H1 (cell line): ENCODE results near the gene MRPS5. TPM values are rescaled to one million over a fixed set of nuclear protein-coding genes. Genes with fewer than 3 reads are reported as not detected.

Experiments used
- CTCF ChIA-PET: fragments of 300-600 bp; sonication (Branson Sonifier 250); formaldehyde crosslinking; loops from one replicate; lab custom pipeline; 2021; ENCODE audit not compliant: partially characterized antibody; lab: Charles Lee
- POLR2A ChIA-PET: fragments of 300-600 bp; sonication (Branson Sonifier 250); formaldehyde crosslinking; loops from one replicate; lab custom pipeline; 2021; ENCODE audit warnings: inconsistent platforms; ENCODE audit not compliant: partially characterized antibody; lab: Charles Lee
- DNase-seq, 2 experiments: peaks; one replicate each; pipeline versions ENCODE4 v3.0.0 to v3.0.0-alpha.2; 2010 to 2022; ENCODE audit warnings: low spot score in 2 of 2, low read depth in 1 of 2, mixed read lengths in 1 of 2
- FAIRE-seq: peaks from 2 replicates; lab custom pipeline; 2011; peaks lifted over from hg19 to GRCh38; lab: Jason Lieb, UNC
- H2AFZ ChIP-seq: 2 replicates; pipeline ENCODE4 v1.8.1; 2012; ENCODE audit warnings: low read length, inconsistent platforms
- H2AK5ac ChIP-seq: 2 replicates; pipeline ENCODE4 v1.6.1; 2013; ENCODE audit warnings: low read depth, low read length
- H2BK120ac ChIP-seq: replicated peaks from 2 replicates; pipeline ENCODE3; 2013; ENCODE audit warnings: low read depth, low read length, inconsistent platforms
- H2BK12ac ChIP-seq: 2 replicates; pipeline ENCODE4 v1.6.1; 2013; ENCODE audit warnings: low read depth, low read length
- H2BK15ac ChIP-seq: 2 replicates; pipeline ENCODE4 v1.6.1; 2013; ENCODE audit warnings: low read length
- H2BK20ac ChIP-seq: 2 replicates; pipeline ENCODE4 v1.6.1; 2013; ENCODE audit warnings: low read length
- H2BK5ac ChIP-seq: 2 replicates; pipeline ENCODE4 v1.6.1; 2013; ENCODE audit warnings: low read depth, low read length
- H3K14ac ChIP-seq: 2 replicates; pipeline ENCODE4 v1.6.1; 2013; ENCODE audit warnings: inconsistent platforms; ENCODE audit not compliant: insufficient read length
- H3K18ac ChIP-seq: 2 replicates; pipeline ENCODE4 v1.6.1; 2013; ENCODE audit warnings: low read length; ENCODE audit errors: extremely low read depth
- H3K23ac ChIP-seq: 2 replicates; pipeline ENCODE4 v1.6.1; 2013; ENCODE audit warnings: inconsistent platforms; ENCODE audit not compliant: insufficient read length
- H3K23me2 ChIP-seq: 2 replicates; pipeline ENCODE4 v1.6.1; 2013; ENCODE audit warnings: low read depth, low read length
- H3K27ac ChIP-seq: 2 replicates; pipeline ENCODE4 v1.6.1; 2011; ENCODE audit warnings: low read depth, low read length, inconsistent platforms
- H3K27me3 ChIP-seq, 4 experiments: replicated peaks in 1 of 4; 1 replicate in 1 of 4; 2 replicates in 3 of 4; pipeline versions ENCODE4 v1.6.1 to v1.8.1; 2011 to 2013; ENCODE audit warnings: low read length in 3 of 4, mild to moderate bottlenecking in 3 of 4, inconsistent platforms in 2 of 4, mixed read lengths in 2 of 4, moderate library complexity in 1 of 4; ENCODE audit not compliant: control insufficient read depth in 3 of 4, insufficient read depth in 3 of 4; ENCODE audit errors: extremely low read depth in 1 of 4
- H3K36me3 ChIP-seq, 4 experiments: 2 replicates each; pipeline versions ENCODE4 v1.6.1 to v1.8.1; 2011 to 2013; ENCODE audit warnings: mild to moderate bottlenecking in 4 of 4, low read length in 3 of 4, moderate library complexity in 2 of 4, control low read depth in 1 of 4, inconsistent platforms in 1 of 4; ENCODE audit not compliant: insufficient read depth in 4 of 4, control insufficient read depth in 2 of 4
- H3K4ac ChIP-seq: replicated peaks from 2 replicates; pipeline ENCODE3; 2013; ENCODE audit warnings: low read length, low read depth, mixed read lengths, inconsistent platforms; ENCODE audit not compliant: insufficient read length
- H3K4me1 ChIP-seq, 4 experiments: replicated peaks in 1 of 4; 1 replicate in 1 of 4; 2 replicates in 3 of 4; pipeline versions ENCODE4 v1.6.1 to v1.8.1; 2011 to 2013; ENCODE audit warnings: low read length in 3 of 4, inconsistent platforms in 2 of 4, mixed read lengths in 1 of 4; ENCODE audit not compliant: insufficient read depth in 4 of 4, control insufficient read depth in 3 of 4
- H3K4me2 ChIP-seq, 2 experiments: 2 replicates each; pipeline versions ENCODE4 v1.6.1 to v1.8.1; 2011 to 2013; ENCODE audit warnings: low read depth in 2 of 2, low read length in 2 of 2, control low read depth in 1 of 2, inconsistent platforms in 1 of 2, mild to moderate bottlenecking in 1 of 2; ENCODE audit not compliant: insufficient read depth in 1 of 2
- H3K4me3 ChIP-seq, 4 experiments: fragments of 200-600, 300-600 bp in 1 of 4; sonication (generic), shearing (Covaris generic), sonication (Bioruptor Twin) in 1 of 4; 2 replicates each; pipeline versions ENCODE4 v1.5.1 to v1.8.1; 2011 to 2016; ENCODE audit warnings: low read length in 4 of 4, low read depth in 3 of 4, control low read depth in 2 of 4, inconsistent platforms in 2 of 4, mild to moderate bottlenecking in 2 of 4, mixed read lengths in 1 of 4, moderate library complexity in 1 of 4; ENCODE audit not compliant: insufficient read depth in 2 of 4; ENCODE audit errors: extremely low read depth in 1 of 4
- H3K56ac ChIP-seq: replicated peaks from 2 replicates; pipeline ENCODE3; 2013; ENCODE audit warnings: low read depth, mild to moderate bottlenecking, mixed read lengths, low read length, inconsistent platforms; ENCODE audit not compliant: insufficient read length
- H3K79me1 ChIP-seq: 2 replicates; pipeline ENCODE4 v1.6.1; 2013; ENCODE audit warnings: low read depth, low read length, control low read depth
- H3K79me2 ChIP-seq, 2 experiments: 2 replicates each; pipeline versions ENCODE4 v1.6.1 to v1.8.1; 2012 to 2013; ENCODE audit warnings: low read length in 2 of 2, mild to moderate bottlenecking in 2 of 2, inconsistent platforms in 1 of 2; ENCODE audit not compliant: insufficient read depth in 2 of 2, control insufficient read depth in 1 of 2
- H3K9ac ChIP-seq, 4 experiments: replicated peaks in 1 of 4; 1 replicate in 1 of 4; 2 replicates in 3 of 4; pipeline versions ENCODE4 v1.6.1 to v1.8.1; 2011 to 2013; ENCODE audit warnings: low read depth in 3 of 4, low read length in 3 of 4, control low read depth in 2 of 4, mild to moderate bottlenecking in 2 of 4, moderate library complexity in 2 of 4, inconsistent platforms in 1 of 4; ENCODE audit errors: extremely low read depth in 1 of 4
- H3K9me3 ChIP-seq, 2 experiments: 2 replicates each; pipeline versions ENCODE4 v1.6.1 to v1.8.1; 2012 to 2013; ENCODE audit warnings: mild to moderate bottlenecking in 2 of 2, moderate library complexity in 2 of 2, control low read depth in 1 of 2, inconsistent platforms in 1 of 2, low read depth in 1 of 2, low read length in 1 of 2, mixed read lengths in 1 of 2; ENCODE audit not compliant: insufficient read depth in 2 of 2
- H4K20me1 ChIP-seq, 2 experiments: replicated peaks in 1 of 2; 2 replicates each; pipeline versions ENCODE3 to v1.8.1; 2011 to 2013; ENCODE audit warnings: inconsistent platforms in 2 of 2, low read length in 2 of 2, mild to moderate bottlenecking in 1 of 2; ENCODE audit not compliant: insufficient read depth in 2 of 2, control insufficient read depth in 1 of 2
- H4K5ac ChIP-seq: 2 replicates; pipeline ENCODE4 v1.6.1; 2013; ENCODE audit warnings: low read length, low read depth, mixed read lengths, inconsistent platforms; ENCODE audit not compliant: insufficient read length
- H4K8ac ChIP-seq: 2 replicates; pipeline ENCODE4 v1.8.0; 2013; ENCODE audit warnings: mild to moderate bottlenecking, moderate library complexity, low read length, inconsistent platforms; ENCODE audit not compliant: insufficient read depth; ENCODE audit errors: extremely low read depth
- H4K91ac ChIP-seq: replicated peaks from 2 replicates; pipeline ENCODE3; 2013; ENCODE audit warnings: low read length, mixed read lengths, inconsistent platforms; ENCODE audit not compliant: insufficient read length
- E2F6 ChIP-seq: IDR thresholded peaks from 2 replicates; pipeline ENCODE4 v1.6.1; 2012; ENCODE audit warnings: inconsistent platforms
- EGR1 ChIP-seq: IDR thresholded peaks from 2 replicates; pipeline ENCODE4 v1.6.1; 2011; ENCODE audit warnings: low read depth, low read length, borderline replicate concordance
- NANOG ChIP-seq: IDR thresholded peaks from 2 replicates; pipeline ENCODE4 v1.6.1; 2011; ENCODE audit warnings: low read length, low read depth, mild to moderate bottlenecking, inconsistent platforms; ENCODE audit not compliant: insufficient read depth, poor library complexity, severe bottlenecking
- POLR2A ChIP-seq, 2 experiments: IDR thresholded peaks; 1 replicate in 1 of 2; 2 replicates in 1 of 2; pipeline ENCODE4 v1.6.1; 2011; ENCODE audit warnings: low read depth in 2 of 2, low read length in 2 of 2, mild to moderate bottlenecking in 2 of 2; ENCODE audit errors: control extremely low read depth in 1 of 2
- POLR2AphosphoS5 ChIP-seq: IDR thresholded peaks from 2 replicates; pipeline ENCODE4 v1.6.1; 2011; ENCODE audit warnings: low read depth, low read length
- RFX5 ChIP-seq: IDR thresholded peaks from 2 replicates; pipeline ENCODE4 v1.6.1; 2011; ENCODE audit warnings: low read depth, low read length, improper control_type of control experiment, borderline replicate concordance
- RXRA ChIP-seq: IDR thresholded peaks from 2 replicates; pipeline ENCODE4 v1.6.1; 2011; ENCODE audit warnings: low read depth, mild to moderate bottlenecking, low read length, moderate library complexity; ENCODE audit not compliant: insufficient read depth
- SAP30 ChIP-seq: fragments of 300-600 bp; sonication (generic); IDR thresholded peaks from 2 replicates; pipeline ENCODE4 v1.7.1; 2012; ENCODE audit warnings: low read length, moderate library complexity, mild to moderate bottlenecking, inconsistent platforms; ENCODE audit not compliant: insufficient read depth, insufficient replicate concordance
- TAF1 ChIP-seq: IDR thresholded peaks from 2 replicates; pipeline ENCODE4 v1.6.1; 2011; ENCODE audit warnings: mild to moderate bottlenecking, low read depth, low read length
- WGBS, 2 experiments: shearing (Covaris generic) in 1 of 2; methylation state at CpG; one replicate each; pipeline versions ENCODE4 v1.1.6 to v1.1.7; 2013 to 2015; ENCODE audit warnings: low lambda C conversion rate in 2 of 2, mixed read lengths in 2 of 2, inconsistent platforms in 1 of 2, low coverage in 1 of 2, missing lambda C conversion rate in 1 of 2; ENCODE audit not compliant: insufficient replicate concordance in 2 of 2, insufficient coverage in 1 of 2, insufficient read length in 1 of 2; ENCODE audit errors: extremely low coverage in 1 of 2, missing lambda C conversion rate in 1 of 2; 5-methylcytosine and 5-hydroxymethylcytosine counted together
- polyA plus RNA-seq, 7 experiments: library from polyadenylated mRNA; depleted of rRNA in 3 of 7; stranded (reverse) in 5 of 7; unstranded in 2 of 7; fragments of >200 nt in 5 of 7; fragments of 200-250 nt in 2 of 7; gene quantifications; 1 replicate in 5 of 7; 2 replicates in 1 of 7; 4 replicates in 1 of 7; pipeline versions ENCODE4 v1.2.1 to v1.2.3, GENCODE V29; 2011 to 2013; ENCODE audit warnings: missing spikeins in 2 of 7, mixed read lengths in 2 of 7
- total RNA-seq: library from RNA; stranded (reverse); fragmentation: NEBNext Ultra II Directional; extraction: Animal tissue kit (Norgen Biotek cat#: 25700); gene quantifications from 2 replicates; pipeline ENCODE4 v1.2.1, GENCODE V29; 2021

Gene MRPS5
- total and polyA plus RNA-seq, 2 of the 8 experiments (the other 6 are each of a cell fraction or from before 2014, with no cell fraction given) = 36.7 to 53.0 TPM

- Histone ChIP-seq H3K79me1 (no peaks in the 10 kb centered on the region), H3K9ac (no peak overlapping the region), H3K79me2 (no peaks in the 10 kb centered on the region), H2BK5ac (no peak overlapping the region), H3K23ac (no peak overlapping the region), H3K27me3 (no peaks in the 10 kb centered on the region), H3K23me2 (no peaks in the 10 kb centered on the region), H4K91ac (no peak overlapping the region), H3K4ac (no peak overlapping the region), H3K4me1 (no peaks in the 10 kb centered on the region; a peak in 1 of 7 replicates), H3K4me2 (no peak overlapping the region), H3K4me3 (no peak overlapping the region), H4K8ac (no peak overlapping the region), H2AFZ (no peak overlapping the region), H3K36me3 (no peaks in the 10 kb centered on the region), H2BK12ac (no peak overlapping the region), H2AK5ac (no peak overlapping the region), H3K56ac (no peak overlapping the region), H3K14ac (no peak overlapping the region), H4K5ac (no peak overlapping the region), H3K9me3 (peaks cover 73 to 88% of the 10 kb centered on the region in 2 experiments), H2BK120ac (no peak overlapping the region), H2BK20ac (no peak overlapping the region), H3K27ac (no peak overlapping the region), H3K18ac (no peak overlapping the region), H4K20me1 (no peaks in the 10 kb centered on the region), H2BK15ac (no peak overlapping the region)
- ChIA-PET CTCF (no interaction called here), POLR2A (no interaction called here)
- DNase-seq (no peak), FAIRE-seq (no peak)
- 90% methylated on average over 10 of the region's 10 CpGs; no CpG with 5 or more reads in 1 of the 2 experiments for WGBS, 2 experiments
- TF ChIP-seq NANOG = no peak
- no peak for TF ChIP-seq E2F6
- no peak for TF ChIP-seq EGR1
- no peak for TF ChIP-seq POLR2AphosphoS5
- TF ChIP-seq RXRA = no peak
- TF ChIP-seq POLR2A (IDR thresholded peaks at IDR 0.05; ENCODE audit: control extremely low read depth in 1 of 2, low read depth in 2 of 2, low read length in 2 of 2) = no peak
- TF ChIP-seq SAP30 = no peak
- TF ChIP-seq TAF1 = no peak
- TF ChIP-seq RFX5 = no peak
These were observed 70.0 kb downstream of the MRPS5 start for GRCh38 chr2:95051626-95052025.
